8988T (cell line): ENCODE measurements around the gene CORO1C.
"Not testable (repeated sequence)": the region's sequence is repeated elsewhere in the genome, so short reads cannot be mapped to it uniquely, and the experiment has no call there.

Source experiments
- DNase-seq: peaks from one replicate; pipeline ENCODE4 v3.0.0; 2011

The CORO1C gene

GRCh38 chr12:108633081-108633533, 98.2 kb downstream of the CORO1C start:
- DNase-seq = no peak

- DNase-seq = not testable (repeated sequence)
Observed at GRCh38 chr12:108631261-108631660, 100.1 kb downstream of the CORO1C start.

GRCh38 chr12:108630481-108631207, 100.7 kb downstream of the CORO1C start:
- no peak for DNase-seq

- DNase-seq = no peak
Observed at GRCh38 chr12:108629824-108630476, 101.4 kb downstream of the CORO1C start.

- DNase-seq = no peak
Observed at GRCh38 chr12:108629151-108629550, 102.2 kb downstream of the CORO1C start.

GRCh38 chr12:108627134-108627920, 104.0 kb downstream of the CORO1C start:
- no peak for DNase-seq

- DNase-seq = no peak
Observed at GRCh38 chr12:108625228-108625627, 106.1 kb downstream of the CORO1C start.

GRCh38 chr12:108623577-108623976, 107.7 kb downstream of the CORO1C start:
- no peak for DNase-seq

- DNase-seq = no peak
Observed at GRCh38 chr12:108622921-108623514, 108.3 kb downstream of the CORO1C start.

GRCh38 chr12:108622421-108622820, 108.9 kb downstream of the CORO1C start:
- DNase-seq = no peak

- no peak for DNase-seq
Observed at GRCh38 chr12:108621161-108621560, 110.2 kb downstream of the CORO1C start.

GRCh38 chr12:108620236-108620879, 111.0 kb downstream of the CORO1C start:
- no peak for DNase-seq

- no peak for DNase-seq
Observed at GRCh38 chr12:108619369-108620160, 111.8 kb downstream of the CORO1C start.

- DNase-seq = not testable (repeated sequence)
Observed at GRCh38 chr12:108618953-108619274, 112.4 kb downstream of the CORO1C start.

- peak; percentile 87 for DNase-seq
Observed at GRCh38 chr12:108618079-108618952, 113.0 kb downstream of the CORO1C start.

GRCh38 chr12:108616941-108617858, 114.1 kb downstream of the CORO1C start:
- DNase-seq = no peak

- no peak for DNase-seq
Observed at GRCh38 chr12:108616359-108616758, 115.0 kb downstream of the CORO1C start.

GRCh38 chr12:108615918-108616317, 115.4 kb downstream of the CORO1C start:
- no peak for DNase-seq

- no peak for DNase-seq
Observed at GRCh38 chr12:108614639-108615038, 116.7 kb downstream of the CORO1C start.

GRCh38 chr12:108614041-108614440, 117.3 kb downstream of the CORO1C start:
- DNase-seq = no peak
